HL-60 (cell line): ENCODE data around the gene SNTG2.

Experiments used
- DNase-seq, 2 experiments: peaks; one replicate each; pipeline ENCODE4 v3.0.0-alpha.2; 2010 to 2020; ENCODE audit warnings: low read depth in 1 of 2, low spot score in 1 of 2
- H3K27ac ChIP-seq: fragments of 250-450 bp; sonication (Bioruptor Pico); replicated peaks from 2 replicates; pipeline ENCODE4 v1.5.1; 2020; ENCODE audit warnings: mild to moderate bottlenecking, moderate library complexity
- H3K27me3 ChIP-seq: fragments of 250-450 bp; sonication (Bioruptor Pico); 2 replicates; pipeline ENCODE4 v1.5.1; 2021; ENCODE audit warnings: mild to moderate bottlenecking, moderate library complexity; ENCODE audit not compliant: insufficient read depth, poor library complexity, severe bottlenecking
- H3K4me3 ChIP-seq: replicated peaks from 2 replicates; pipeline ENCODE4 v1.5.1; 2011; ENCODE audit warnings: mild to moderate bottlenecking, control low read depth, low read length; ENCODE audit not compliant: insufficient read depth
- CTCF ChIP-seq: IDR thresholded peaks from one replicate; pipeline ENCODE4 v1.5.1; 2011; ENCODE audit warnings: low read length, control low read depth, inconsistent platforms; ENCODE audit not compliant: insufficient read depth
- GABPA ChIP-seq: IDR thresholded peaks from 2 replicates; pipeline ENCODE4 v1.6.1; 2012; ENCODE audit warnings: low read depth
- POLR2AphosphoS5 ChIP-seq: IDR thresholded peaks from 2 replicates; pipeline ENCODE4 v1.6.1; 2012; ENCODE audit warnings: low read depth
- REST ChIP-seq: IDR thresholded peaks from 2 replicates; pipeline ENCODE4 v1.6.1; 2012; ENCODE audit warnings: low read depth; ENCODE audit not compliant: insufficient replicate concordance
- SPI1 ChIP-seq: IDR thresholded peaks from 2 replicates; pipeline ENCODE4 v1.6.1; 2012; ENCODE audit warnings: low read depth, mild to moderate bottlenecking, borderline replicate concordance

Gene SNTG2

GRCh38 chr2:1169291-1169949, 218.8 kb downstream of the SNTG2 start:
- no peaks in the 10 kb centered on the region for H3K27me3 ChIP-seq
- no peak for TF ChIP-seq CTCF
- no peak overlapping the region for H3K27ac ChIP-seq
- no peak overlapping the region for H3K4me3 ChIP-seq
- no peak for DNase-seq

GRCh38 chr2:1170241-1170640, 219.6 kb downstream of the SNTG2 start:
- DNase-seq = no peak
- no peaks in the 10 kb centered on the region for H3K27me3 ChIP-seq
- TF ChIP-seq REST = no peak
- TF ChIP-seq POLR2AphosphoS5 = no peak
- no peak for TF ChIP-seq GABPA
- no peak for TF ChIP-seq SPI1
- no peak for TF ChIP-seq CTCF
- no peak overlapping the region for H3K4me3 ChIP-seq
- H3K27ac ChIP-seq = no peak overlapping the region

GRCh38 chr2:1170711-1171110, 220.1 kb downstream of the SNTG2 start:
- no peak for DNase-seq
- Histone ChIP-seq H3K27ac (no peak overlapping the region), H3K27me3 (no peaks in the 10 kb centered on the region), H3K4me3 (no peak overlapping the region)
- TF ChIP-seq SPI1 = no peak
- TF ChIP-seq CTCF = no peak
- no peak for TF ChIP-seq REST
- TF ChIP-seq POLR2AphosphoS5 = no peak
- TF ChIP-seq GABPA = no peak

GRCh38 chr2:1173528-1173927, 222.9 kb downstream of the SNTG2 start:
- Histone ChIP-seq H3K27ac (no peak overlapping the region), H3K27me3 (no peaks in the 10 kb centered on the region), H3K4me3 (no peak overlapping the region)
- TF ChIP-seq GABPA = no peak
- no peak for TF ChIP-seq CTCF
- TF ChIP-seq POLR2AphosphoS5 = no peak
- TF ChIP-seq REST = no peak
- no peak for TF ChIP-seq SPI1
- no peak for DNase-seq
